HG02885 (cell line): ENCODE results near the gene MLKL.
"Not testable (repeated sequence)": the region's sequence is repeated elsewhere in the genome, so short reads cannot be mapped to it uniquely, and the experiment has no call there.

Experiments
- ATAC-seq: cut with Tn5 transposase; IDR thresholded peaks from one replicate; pipeline ENCODE4 v1.9.1; 2021; ENCODE audit warnings: mild to moderate bottlenecking; ENCODE audit not compliant: unreplicated experiment, poor library complexity

MLKL gene

GRCh38 chr16:74734361-74735161 is 33.9 kb upstream of the MLKL start:
- no peak for ATAC-seq

- ATAC-seq, result no peak
Measured at GRCh38 chr16:74732707-74733350, 32.2 kb upstream of the MLKL start.

- no peak for ATAC-seq
Measured at GRCh38 chr16:74731853-74732477, 31.3 kb upstream of the MLKL start.

GRCh38 chr16:74729783-74730683 is 29.4 kb upstream of the MLKL start:
- no peak for ATAC-seq

GRCh38 chr16:74727903-74728302 is 27.2 kb upstream of the MLKL start:
- ATAC-seq, result no peak

- no peak for ATAC-seq
Measured at GRCh38 chr16:74726716-74727115, 26.1 kb upstream of the MLKL start.

- no peak for ATAC-seq
Measured at GRCh38 chr16:74725651-74726455, 25.2 kb upstream of the MLKL start.

- no peak for ATAC-seq
Measured at GRCh38 chr16:74724820-74725549, 24.3 kb upstream of the MLKL start.

GRCh38 chr16:74723256-74723655 is 22.6 kb upstream of the MLKL start:
- no peak for ATAC-seq

- ATAC-seq, result not testable (repeated sequence)
Measured at GRCh38 chr16:74722156-74722555, 21.5 kb upstream of the MLKL start.

- ATAC-seq, result no peak
Measured at GRCh38 chr16:74721716-74722115, 21.1 kb upstream of the MLKL start.

- ATAC-seq, result no peak
Measured at GRCh38 chr16:74720579-74720978, 19.9 kb upstream of the MLKL start.

- no peak for ATAC-seq
Measured at GRCh38 chr16:74718741-74719610, 18.3 kb upstream of the MLKL start.

- no peak for ATAC-seq
Measured at GRCh38 chr16:74718140-74718539, 17.5 kb upstream of the MLKL start.

GRCh38 chr16:74717367-74717766 is 16.7 kb upstream of the MLKL start:
- ATAC-seq, result no peak

- ATAC-seq, result no peak
Measured at GRCh38 chr16:74716355-74716754, 15.7 kb upstream of the MLKL start.

GRCh38 chr16:74713876-74714275 is 13.2 kb upstream of the MLKL start:
- no peak for ATAC-seq

- ATAC-seq, result no peak
Measured at GRCh38 chr16:74713325-74713724, 12.7 kb upstream of the MLKL start.
